Fibroblast of peridontal ligament (primary cell): ENCODE data around the gene ABCA4.

ENCODE experiments used
- DNase-seq: peaks from one replicate; pipeline ENCODE4 v3.0.0-alpha.2; 2010; ENCODE audit errors: extremely low read depth

The ABCA4 gene

GRCh38 chr1:94104776-94105580, 16.0 kb downstream of the ABCA4 start:
- DNase-seq = no peak

GRCh38 chr1:94104127-94104684, 16.7 kb downstream of the ABCA4 start:
- no peak for DNase-seq

- no peak for DNase-seq
Observed at GRCh38 chr1:94103608-94104007, 17.3 kb downstream of the ABCA4 start.

- DNase-seq = no peak
Observed at GRCh38 chr1:94101613-94102525, 19.1 kb downstream of the ABCA4 start.

- DNase-seq = no peak
Observed at GRCh38 chr1:94100785-94101612, 19.9 kb downstream of the ABCA4 start.

GRCh38 chr1:94100129-94100784, 20.7 kb downstream of the ABCA4 start:
- DNase-seq = no peak

GRCh38 chr1:94099303-94099702, 21.6 kb downstream of the ABCA4 start:
- DNase-seq = no peak

GRCh38 chr1:94098585-94099111, 22.3 kb downstream of the ABCA4 start:
- DNase-seq = no peak

- peak; percentile 77 for DNase-seq
Observed at GRCh38 chr1:94096797-94097549, 24.0 kb downstream of the ABCA4 start.

- peak; percentile 29 for DNase-seq
Observed at GRCh38 chr1:94095744-94096469, 25.0 kb downstream of the ABCA4 start.

GRCh38 chr1:94095112-94095637, 25.8 kb downstream of the ABCA4 start:
- DNase-seq = peak; percentile 89

GRCh38 chr1:94094469-94095111, 26.4 kb downstream of the ABCA4 start:
- peak; percentile 87 for DNase-seq

- no peak for DNase-seq
Observed at GRCh38 chr1:94093996-94094395, 27.0 kb downstream of the ABCA4 start.

- no peak for DNase-seq
Observed at GRCh38 chr1:94093396-94093795, 27.6 kb downstream of the ABCA4 start.

- peak; percentile 49 for DNase-seq
Observed at GRCh38 chr1:94092210-94092613, 28.7 kb downstream of the ABCA4 start.

- no peak for DNase-seq
Observed at GRCh38 chr1:94090761-94091160, 30.2 kb downstream of the ABCA4 start.

- DNase-seq = no peak
Observed at GRCh38 chr1:94087193-94087592, 33.8 kb downstream of the ABCA4 start.

GRCh38 chr1:94084547-94084946, 36.4 kb downstream of the ABCA4 start:
- no peak for DNase-seq

- no peak for DNase-seq
Observed at GRCh38 chr1:94084085-94084484, 36.9 kb downstream of the ABCA4 start.
